NCI-H82 (cell line): ENCODE data around the gene MICAL2.

Source experiments
- DNase-seq: peaks from one replicate; lab custom pipeline; 2025; lab: John Stamatoyannopoulos, UW

Gene MICAL2

DNA sequence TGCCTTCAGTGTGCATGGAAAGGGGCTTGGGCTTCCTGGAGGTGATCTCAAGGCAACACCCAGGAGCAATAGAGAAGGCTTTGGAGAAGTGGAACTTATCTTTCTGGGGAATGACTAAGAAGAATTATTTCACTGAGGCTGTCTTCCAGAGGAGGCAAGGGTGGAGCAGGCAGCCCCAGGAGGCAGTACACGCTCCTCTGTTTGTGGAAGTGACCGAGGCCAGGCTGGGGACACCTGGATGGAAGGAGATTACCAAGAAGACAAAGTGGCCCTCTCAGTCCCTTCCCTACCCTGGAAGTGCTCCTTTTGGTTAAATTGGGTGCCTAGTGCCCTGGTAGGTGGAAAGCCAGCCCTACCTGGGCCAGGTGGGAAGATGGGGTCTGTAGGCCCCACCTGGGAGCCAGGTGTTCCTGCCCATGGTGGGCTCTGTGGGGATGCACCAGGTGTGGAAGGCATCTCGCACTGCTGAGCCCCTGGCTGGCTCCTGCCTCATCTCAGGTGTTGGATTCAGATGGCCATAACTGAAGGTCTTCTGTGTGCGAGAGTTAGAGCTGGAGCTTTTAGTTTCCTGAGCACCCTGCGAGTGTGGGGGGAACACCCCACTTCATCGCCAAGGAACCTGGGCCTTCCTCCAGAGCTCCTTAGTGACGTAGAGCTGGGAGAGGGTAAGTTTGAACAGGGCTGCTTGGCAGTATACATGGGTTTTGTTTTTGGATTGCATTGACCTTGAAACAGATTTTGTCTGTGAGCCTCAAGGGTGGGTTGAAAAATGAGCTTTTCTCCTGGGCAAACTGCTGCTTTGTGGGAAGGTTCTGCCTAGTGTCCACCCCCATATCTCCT lies 46.1 kb downstream of the MICAL2 start:
- no peak for DNase-seq

DNA sequence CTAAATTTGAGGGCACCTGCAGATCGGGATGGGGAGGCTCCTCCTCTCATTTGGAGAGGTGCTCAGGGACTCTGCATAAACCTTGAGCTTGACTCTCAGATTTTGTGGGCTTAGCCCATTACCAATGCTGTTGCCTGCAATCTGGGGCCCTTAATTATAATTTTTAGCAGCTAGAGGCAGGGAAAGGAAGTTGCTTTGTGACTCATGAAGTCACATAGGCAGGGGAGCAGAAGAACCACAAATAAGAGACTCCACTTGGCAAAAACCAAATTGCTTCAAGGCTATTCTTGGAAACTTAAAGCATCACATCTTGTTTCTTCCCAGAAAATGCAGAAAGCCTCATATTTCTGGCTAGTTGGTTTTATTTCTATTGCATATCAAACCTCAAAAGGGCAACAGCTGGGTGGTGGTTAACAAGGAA lies 46.9 kb downstream of the MICAL2 start:
- no peak for DNase-seq

DNA sequence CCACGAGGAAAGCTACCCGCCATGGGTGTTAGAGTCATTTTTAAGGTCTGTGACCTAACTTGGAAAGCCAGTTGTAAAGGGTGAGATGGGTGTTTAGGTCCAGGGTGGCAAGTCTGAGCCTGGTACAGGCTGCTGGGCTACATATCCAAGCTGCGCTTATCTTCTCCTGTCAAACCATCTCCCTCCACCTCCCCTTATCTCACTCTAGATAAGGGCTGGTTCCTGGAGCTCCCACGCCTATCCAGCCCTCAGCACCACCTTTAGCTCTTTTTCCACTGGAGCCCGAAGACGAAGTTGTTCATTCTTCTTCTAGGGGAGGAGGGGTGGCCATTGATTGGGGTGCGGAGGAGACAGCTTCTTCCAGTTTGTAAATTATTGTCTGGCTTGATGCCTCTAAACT lies 48.5 kb downstream of the MICAL2 start:
- no peak for DNase-seq

GRCh38 chr11:12159351-12160099 lies 49.1 kb downstream of the MICAL2 start:
- DNase-seq: no peak

- no peak for DNase-seq
These were observed 49.8 kb downstream of the MICAL2 start for GRCh38 chr11:12160231-12160630.

- DNase-seq: peak; percentile 79
These were observed 50.3 kb downstream of the MICAL2 start for GRCh38 chr11:12160680-12161079.

GRCh38 chr11:12161137-12161536 lies 50.7 kb downstream of the MICAL2 start:
- no peak for DNase-seq

GRCh38 chr11:12161603-12162350 lies 51.4 kb downstream of the MICAL2 start:
- no peak for DNase-seq

DNA sequence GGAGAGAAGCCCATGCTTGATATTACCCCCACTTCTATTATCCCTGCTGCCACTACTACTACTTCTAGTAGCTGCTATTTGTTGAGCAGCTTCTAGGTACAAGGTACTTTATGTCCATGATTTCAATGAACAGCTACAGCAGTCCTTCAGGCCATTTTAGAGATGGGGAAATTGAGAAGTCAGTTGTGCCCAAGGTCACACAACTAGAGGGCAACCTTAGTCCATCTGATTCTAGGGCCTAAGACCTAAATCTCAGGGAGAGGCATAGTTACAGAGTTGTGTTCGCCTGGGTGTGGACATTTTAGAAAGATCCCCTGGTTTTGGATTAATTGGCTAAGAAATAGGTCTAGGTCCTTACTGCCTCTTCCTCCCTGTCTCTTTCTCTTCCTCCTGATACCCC lies 52.3 kb downstream of the MICAL2 start:
- DNase-seq: no peak

GRCh38 chr11:12163181-12163941 lies 53.0 kb downstream of the MICAL2 start:
- DNase-seq: no peak

GRCh38 chr11:12164061-12165014 lies 53.9 kb downstream of the MICAL2 start:
- DNase-seq: peak; percentile 16

- DNase-seq: no peak
These were observed 55.0 kb downstream of the MICAL2 start for GRCh38 chr11:12165237-12165875.

DNA sequence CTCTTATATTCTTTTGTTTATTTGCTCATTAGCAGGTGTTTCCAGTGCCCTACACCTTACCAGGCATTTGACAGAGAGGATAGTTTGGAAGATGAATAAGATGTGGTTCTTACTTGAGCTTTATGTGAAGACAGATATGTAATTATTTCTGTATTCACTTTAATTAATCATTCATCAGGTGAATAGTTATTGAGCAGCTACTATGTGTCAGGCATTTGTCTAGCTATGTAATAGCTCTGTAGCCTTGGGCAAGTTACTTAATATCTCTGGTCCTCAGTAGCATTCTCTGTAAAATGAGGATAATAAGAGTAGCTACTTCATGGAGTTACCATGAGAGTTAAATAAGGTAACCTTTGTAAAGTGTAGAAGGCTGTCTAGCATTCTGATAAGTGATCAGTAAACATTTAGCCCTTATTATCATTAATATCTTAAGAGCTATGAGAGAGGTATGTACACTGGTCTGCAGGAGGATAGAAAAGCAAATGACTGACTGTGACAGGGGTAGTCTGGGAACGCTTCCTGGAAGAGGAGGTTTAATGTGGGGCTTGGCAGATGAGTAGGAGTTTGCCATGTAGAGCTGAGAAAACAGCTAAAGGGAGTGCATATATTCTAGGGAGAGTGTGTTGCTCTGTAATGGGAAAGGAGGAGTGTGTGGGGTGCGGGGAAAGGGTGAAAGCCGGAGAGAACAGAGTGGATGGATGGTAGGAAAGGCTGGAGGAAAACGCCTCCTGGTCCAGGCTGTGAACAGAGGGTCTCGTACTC lies 56.1 kb downstream of the MICAL2 start:
- no peak for DNase-seq

DNA sequence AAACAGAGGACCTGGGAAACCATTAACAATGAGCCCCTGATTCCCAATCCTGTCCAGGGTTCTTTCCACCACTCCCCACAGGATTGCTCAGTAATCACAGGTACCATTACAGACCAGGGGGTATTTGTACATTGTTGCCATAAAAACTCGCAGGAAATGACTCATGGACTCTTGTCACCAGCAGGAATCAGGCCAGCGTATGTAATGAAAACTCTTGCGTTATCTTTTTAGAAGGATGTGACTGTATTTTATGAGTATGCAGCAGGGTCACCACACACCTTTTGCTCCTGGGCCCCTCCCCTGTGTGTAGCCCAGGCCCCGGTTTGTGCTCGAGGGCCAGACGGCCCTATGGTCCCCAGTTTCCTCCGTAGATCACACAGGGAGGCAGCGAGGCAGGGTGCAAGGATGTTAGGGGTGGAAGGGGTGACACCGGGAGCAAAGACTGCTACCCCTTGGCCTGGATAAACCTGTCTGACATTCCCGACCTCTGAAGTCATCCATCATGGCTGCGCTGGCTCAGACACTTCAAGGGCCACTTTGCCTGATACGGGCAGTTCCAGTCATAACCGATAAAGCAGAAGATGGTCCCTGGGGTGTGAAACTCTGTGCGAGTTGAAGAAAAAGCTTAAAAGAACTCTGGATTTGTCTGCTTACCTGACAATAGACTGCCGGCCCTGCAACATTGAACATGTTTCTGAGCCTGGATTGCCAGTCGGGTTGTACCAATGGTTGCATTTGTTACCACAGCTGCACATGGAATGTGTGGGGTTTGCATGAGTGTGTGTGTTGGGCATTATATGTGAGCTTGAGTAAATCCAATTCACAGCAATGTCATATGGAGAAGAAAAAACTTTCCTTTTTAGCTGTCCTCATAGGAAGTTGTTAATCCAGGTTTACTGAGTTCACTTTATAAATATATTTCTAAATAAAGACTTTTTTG lies 56.9 kb downstream of the MICAL2 start:
- no peak for DNase-seq

- no peak for DNase-seq
These were observed 57.7 kb downstream of the MICAL2 start for GRCh38 chr11:12168114-12168513.

DNA sequence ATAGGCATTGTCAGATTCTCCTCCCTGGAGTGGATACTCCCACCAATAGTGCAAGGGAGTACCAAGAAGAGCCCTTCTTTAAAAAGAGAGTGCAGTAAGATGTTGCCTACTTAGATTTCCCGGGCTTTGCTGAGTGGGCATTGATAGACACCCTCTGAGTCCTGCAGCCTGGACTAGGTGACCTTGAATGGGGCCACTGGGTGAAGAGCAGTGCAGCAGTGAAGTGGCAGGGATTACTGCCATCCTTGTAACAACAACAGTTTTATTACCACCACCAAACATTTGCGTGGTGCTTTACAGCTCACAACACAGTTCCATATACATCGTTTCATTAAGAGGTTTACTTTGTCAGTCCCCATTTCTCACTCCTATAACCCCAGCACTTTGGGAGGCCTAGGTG lies 59.4 kb downstream of the MICAL2 start:
- DNase-seq: no peak

DNA sequence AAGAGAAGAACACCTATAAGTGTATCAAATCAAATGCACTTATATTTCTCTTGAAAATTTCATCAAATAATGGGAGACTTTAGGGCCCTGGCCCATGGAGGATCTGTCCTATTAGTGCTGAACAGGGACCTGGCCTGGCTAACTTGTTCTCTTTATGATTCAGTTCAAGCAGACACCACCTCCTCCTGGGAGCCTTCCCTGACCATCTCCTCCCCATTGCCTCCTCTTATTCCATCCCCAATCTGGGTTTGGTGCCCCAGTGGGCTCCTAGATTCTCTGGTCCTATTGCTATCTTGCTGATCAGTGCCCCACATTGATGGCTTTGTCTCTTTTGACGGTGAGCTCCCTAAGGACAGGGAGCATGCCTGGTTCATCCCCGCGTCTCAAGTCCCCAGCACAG lies 60.1 kb downstream of the MICAL2 start:
- no peak for DNase-seq

DNA sequence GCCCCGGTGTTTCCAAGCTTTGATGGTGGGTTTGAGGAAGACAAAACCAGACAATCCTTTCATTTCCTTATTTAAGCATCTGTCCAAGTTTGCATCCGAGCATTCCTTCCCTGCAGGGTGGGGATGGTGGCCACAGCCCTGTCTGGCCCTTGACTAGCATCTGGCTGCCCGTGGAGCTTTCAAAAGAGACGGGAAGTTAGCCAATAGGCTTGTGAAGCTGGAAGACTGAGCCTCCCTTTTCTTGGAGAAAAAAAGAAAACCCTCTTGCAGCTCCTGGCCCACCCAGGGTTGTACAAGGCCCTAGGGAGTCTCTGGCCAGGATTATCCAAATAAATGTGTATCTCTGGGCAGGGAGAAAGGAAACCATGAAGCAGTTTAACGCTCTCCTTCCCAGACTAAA lies 60.6 kb downstream of the MICAL2 start:
- no peak for DNase-seq
